Effector CD8-positive, alpha-beta T cell (primary cell): ENCODE data around the gene SCN2B.

Experiments used
- DNase-seq: peaks from one replicate; lab custom pipeline; 2025; lab: John Stamatoyannopoulos, UW

The SCN2B gene

DNA sequence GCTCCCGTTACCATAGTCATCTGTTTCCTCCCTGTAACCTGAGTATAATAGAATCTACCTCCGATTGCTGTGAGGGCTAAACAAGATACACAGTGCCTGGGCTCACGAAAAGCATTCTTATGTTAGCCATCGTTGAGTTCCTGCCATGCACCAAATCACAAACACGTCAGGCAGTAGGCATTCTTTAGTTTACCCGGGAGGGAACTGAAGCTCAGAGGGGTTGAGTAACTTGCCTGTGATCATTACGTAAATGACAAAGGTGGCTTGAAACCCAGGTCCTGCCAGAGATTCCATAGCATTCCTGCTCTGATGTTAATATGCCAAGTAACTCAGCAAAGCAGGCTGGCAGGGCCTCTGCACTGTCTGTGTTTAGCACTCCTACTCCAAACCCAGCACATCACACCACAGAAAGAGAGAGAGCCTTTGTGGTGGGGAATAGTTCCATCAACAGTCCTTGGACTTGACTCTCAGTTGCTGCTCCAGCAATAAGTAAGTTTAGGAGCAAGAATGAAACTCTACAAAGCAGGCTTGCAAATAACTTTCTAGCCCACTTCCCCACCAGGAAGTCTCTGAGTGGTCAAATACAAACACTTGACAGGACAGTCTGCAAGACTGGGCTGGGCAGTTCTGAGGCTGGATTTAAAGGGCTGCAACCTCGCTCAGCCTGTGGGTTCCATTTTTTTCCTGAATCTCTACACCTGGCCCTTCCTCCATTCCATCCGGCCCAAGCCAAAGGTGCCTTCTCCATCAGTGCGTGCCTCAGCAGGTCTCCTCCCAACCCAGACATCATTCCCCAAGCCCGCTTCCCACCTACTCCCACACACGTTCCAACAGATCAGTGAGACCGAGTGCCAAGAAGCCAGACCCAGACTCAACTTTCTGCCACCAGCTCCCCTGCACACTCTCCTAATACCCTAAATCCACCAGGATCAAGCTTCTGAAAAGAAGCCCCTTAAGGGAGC is 1.1 kb downstream of the SCN2B start:
- DNase-seq: no peak

DNA sequence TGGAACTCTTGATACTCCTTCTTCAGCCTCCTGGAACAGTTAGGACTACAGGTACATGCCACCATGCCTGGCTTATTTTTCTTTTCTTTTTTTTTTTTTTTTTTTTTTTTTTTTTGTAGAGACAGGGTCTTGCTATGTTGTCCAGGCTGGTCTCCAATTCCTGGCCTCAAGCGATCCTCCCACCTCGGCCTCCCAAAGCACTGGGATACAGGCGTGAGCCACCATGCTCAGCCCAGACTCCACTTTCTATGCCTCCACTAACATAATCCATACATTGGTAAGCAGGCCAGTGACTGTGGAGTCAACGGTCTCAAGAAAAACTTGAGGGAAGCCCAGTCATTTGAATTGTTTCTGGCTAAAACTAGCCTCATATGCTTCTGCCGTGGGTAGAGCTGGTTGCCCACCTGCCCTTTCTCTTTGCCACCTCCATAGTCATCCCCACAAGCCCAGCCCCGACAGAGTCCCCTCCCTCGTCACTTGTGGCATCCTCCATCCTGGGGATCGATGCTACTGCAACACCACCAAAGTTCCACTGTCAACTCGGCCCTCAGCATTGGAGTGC is 2.4 kb downstream of the SCN2B start:
- no peak for DNase-seq

DNA sequence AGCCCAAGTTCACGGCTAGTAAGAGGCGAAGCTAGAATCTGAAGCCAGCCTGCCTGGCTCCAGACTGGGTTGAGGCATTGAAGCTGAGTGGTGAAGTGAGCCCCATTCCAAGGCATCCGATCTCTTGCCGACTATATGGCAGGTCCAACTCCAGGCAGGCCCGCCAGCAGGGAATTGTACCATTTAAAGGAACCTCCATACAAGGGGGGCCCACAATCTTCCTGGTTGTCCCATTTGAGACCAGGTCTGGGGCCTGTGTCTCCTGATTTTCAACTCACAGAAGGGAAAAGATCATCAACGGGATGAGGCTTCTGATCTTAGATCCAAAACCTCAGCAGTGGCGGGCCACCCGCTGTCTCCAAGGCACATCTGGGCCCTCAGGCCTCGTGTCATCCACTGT is 4.1 kb downstream of the SCN2B start:
- no peak for DNase-seq

DNA sequence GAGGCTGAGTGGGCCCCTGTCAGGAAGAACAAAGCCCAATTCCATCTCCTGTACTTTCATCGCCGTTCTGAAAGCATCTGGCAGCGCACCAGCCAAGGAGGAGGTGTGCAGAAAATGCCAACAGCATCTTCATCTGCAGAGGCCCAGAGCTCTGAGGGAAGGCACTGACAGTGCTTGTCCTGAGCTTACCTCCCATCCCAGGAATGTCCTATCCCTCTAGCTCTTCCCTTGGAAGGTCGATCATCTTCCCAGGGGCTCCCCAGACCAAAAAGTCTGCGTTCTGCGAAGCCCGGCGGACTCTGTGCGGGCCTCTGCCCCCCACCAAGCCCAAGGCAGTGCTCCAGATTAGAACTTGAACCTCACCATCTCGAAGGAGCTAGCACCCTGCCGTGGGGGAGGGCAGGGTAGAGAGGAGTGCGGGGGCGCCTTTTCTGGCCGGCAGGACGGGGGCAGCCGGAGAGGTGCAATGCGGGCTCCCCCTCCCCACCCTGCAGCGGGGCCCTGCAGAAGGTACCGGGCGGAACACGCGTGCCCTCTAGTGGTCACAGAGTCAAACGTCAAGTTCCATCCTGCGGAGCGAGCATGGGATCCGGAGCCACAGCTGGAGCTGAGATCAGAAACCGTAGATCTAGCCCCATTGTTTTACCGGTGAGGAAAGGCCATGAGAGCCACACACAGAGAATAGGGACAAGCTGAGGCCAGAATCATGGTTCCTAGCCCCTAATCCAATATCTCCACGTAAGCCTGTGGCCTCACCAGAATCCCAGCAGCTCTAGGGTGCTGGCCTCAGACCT is 5.0 kb downstream of the SCN2B start:
- DNase-seq: peak; percentile 65

DNA sequence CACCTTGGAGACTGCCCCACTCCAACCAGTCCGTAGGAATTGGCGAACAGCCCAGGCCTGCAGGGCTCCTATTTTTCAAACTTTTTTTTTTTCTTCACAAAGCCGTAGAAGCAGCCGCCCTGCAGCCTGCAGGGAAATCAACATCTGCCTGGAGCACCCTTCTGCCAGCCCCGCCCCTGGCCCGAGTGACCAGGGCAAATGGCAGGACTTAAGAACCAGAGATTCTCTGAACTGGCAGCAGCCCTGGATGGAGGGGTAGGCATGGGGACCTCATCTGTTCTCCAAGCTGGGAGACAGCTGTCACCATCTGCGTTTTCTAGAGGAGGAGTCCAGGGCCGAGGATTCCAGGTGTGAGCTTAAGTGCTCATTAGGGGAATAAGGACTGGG is 5.6 kb downstream of the SCN2B start:
- DNase-seq: no peak

DNA sequence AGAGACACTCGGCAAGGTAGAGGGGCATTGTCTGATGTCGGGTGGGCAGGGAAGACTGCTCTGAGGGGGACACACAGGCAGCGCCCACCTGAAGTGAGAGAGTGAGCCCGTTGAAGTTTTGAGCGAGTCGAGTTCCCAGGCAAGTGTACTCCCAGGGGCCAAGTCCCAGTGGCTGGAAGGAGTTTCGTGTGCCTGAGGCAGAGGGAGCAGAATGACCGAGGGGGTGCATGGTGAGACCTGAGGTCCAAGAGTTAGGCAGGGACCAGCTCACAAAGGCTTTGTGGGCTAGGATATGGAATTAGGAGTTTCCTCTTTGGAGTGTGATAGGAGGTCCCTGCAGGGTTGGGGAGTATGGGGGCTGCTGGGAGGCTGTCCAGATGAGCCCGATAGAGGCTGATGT is 6.2 kb downstream of the SCN2B start:
- DNase-seq: no peak

DNA sequence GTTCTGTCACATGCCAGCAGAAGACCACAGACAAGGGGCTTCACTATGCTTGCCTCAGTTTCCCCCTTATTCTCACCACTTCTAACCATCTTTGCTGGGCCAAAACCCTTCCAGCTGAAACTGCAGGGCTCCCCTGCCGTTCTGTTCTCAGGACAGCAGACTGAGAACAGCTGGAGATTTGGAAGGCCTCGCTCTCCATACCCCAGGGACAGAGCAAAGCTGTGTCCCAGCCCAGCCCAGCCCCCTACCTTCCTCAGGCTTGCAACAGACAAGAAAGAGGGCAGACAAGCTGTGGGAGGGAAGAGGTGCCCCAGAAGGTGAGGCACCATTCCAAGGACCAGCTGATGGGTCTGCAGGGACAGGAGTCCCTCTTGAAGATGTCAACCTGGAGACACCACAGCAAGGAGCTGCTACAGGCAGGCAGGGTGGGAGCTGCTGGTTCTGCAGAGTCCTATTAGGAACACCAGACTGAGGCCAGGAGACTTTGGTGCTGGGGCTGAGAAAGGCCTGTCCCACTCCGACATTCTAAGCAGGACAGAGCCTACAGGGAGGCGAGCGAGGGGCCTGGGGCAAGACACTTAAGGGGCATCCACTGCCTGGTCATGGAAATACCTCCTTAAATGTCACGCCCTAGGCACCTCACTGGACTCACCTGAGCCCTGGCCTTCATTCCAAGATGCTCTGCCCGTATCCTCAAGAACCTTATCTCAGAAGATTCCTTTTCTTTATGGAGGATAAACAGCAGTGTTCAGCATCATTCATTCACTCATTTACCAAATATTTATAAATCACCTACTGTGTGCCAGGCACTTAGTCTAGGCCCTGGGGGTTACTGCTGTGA is 6.9 kb downstream of the SCN2B start:
- DNase-seq: no peak

DNA sequence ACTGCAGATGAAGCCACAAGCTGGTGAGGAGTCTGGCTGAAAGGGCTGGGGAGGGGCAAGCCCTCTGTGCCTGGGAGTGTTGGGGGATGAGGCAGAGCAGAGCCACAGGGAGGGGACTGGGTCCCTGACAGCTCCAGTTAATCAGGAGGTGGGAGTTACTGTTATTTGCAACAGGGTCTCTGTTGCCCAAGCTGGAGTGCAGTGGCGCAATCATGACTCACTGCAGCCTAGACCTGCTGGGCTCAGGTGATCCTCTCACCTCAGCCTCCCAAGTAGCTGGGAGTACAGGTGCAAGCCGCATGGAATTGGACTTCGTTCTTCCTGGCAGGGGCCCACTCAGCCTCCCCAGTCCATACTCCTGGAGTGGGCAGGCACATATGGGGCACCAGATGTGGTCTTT is 7.7 kb downstream of the SCN2B start:
- DNase-seq: no peak

DNA sequence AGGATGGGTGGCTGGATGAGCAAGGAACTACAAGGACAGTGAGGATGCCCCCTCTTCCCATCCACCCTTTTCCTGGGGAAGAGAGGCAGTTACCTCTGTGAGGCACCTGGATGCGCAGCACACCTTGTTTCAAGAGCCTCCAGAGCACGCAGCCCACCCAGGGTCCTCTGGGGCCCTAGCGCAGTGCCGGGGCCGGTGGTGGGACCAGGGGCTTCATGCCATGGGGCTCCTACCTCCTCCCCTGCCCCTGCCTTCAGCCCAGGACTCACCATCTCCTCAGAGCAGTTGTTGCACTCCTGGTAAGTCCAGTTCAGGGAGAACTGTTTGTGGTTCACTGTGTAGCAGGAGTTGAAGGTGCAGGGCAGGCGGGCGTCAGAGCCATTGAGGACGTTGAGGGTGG is 8.1 kb downstream of the SCN2B start:
- no peak for DNase-seq

DNA sequence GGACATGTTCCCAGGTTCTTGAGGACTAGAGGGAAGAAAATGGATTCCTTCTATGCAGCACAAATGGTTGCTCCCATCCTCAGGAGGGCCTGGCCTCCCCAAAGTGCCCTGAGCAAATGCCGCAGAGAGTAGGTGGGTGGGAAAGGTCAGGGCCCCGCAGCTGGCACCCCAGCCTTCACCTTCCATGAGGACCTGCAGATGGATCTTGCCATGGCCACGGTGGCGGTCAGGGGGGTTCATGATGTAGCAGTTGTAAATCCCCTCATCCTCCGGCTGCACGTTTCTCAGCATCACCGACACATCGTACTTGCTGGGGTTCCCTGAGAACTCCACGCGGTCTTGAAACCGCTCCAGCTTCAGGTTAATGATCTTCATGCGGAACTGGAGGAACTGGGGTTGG is 8.5 kb downstream of the SCN2B start:
- no peak for DNase-seq

DNA sequence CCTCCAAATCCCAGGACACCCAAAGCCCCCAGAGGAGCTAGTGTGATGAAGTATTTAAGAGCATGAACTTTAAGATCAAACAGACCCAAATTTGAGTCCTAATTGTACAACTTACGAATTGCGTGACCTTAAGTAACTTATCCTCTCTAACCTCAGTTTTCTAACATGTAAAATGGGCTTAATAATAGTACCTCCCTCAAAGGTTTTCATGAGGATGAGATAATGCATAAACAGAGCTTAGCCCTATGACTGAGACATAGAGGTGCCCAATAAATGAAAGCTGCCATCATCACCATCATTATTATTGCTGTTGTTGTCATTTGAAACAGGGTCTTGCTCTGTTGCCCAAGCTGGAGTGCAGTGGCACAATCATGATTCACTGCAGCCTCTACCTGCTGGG is 9.2 kb downstream of the SCN2B start:
- no peak for DNase-seq

DNA sequence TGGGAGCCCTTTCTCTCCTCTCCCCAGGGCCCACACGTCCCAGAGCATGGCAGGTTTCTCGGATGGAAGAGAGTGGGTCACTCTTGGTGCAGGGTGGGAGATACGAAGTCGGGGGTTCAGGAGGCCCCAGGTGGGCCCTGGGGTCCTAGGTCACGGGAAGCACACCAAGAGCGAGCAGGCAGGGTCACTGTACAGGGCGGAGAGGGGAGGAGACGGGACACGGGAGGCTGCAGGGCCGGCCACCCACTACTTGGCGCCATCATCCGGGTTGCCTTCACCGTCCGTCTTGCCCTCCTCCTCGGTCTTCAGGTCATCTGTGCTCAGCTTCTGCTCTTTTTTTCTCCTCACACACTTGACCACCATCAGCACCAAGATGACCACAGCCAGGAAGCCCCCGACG is 9.8 kb downstream of the SCN2B start:
- no peak for DNase-seq

DNA sequence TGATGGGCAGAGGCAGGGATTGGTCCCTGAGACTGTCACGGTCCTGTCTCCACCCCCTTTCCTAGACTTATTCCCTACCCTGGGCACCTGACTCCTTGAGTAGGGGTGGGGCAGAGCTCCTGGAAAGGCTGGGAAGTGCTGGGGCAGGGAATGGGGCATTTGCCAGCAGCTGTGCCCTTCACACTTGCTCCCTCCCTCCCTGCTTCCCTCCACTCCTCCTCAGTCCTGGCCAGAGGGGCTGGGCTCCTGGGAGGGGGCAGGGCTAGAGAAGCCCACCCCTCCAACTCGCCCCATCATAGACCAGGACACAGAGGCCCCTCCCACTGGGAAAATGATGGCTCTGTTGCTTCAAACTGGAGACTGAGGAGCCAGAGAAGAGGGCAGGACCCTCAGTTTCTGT is 11.6 kb downstream of the SCN2B start:
- no peak for DNase-seq

DNA sequence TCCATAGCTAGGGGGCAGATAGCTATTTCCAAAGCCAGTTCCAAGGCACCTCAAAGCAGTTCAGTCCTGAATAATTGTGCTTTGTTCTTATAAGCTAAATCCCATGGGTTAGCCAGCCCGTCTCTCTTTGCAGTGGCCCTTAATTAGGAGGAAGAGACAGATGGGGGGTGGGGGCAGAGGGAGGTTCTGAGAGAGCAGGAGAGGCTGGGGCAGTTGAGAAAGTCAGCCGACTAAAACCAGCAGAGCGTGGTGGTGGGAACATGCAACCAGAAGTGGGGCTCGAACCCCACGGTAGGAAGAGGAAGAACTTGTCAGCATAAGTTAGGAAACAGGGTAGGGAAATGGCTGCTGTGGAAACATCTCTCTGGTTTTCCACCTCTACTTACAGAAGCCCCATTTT is 12.9 kb downstream of the SCN2B start:
- DNase-seq: no peak

DNA sequence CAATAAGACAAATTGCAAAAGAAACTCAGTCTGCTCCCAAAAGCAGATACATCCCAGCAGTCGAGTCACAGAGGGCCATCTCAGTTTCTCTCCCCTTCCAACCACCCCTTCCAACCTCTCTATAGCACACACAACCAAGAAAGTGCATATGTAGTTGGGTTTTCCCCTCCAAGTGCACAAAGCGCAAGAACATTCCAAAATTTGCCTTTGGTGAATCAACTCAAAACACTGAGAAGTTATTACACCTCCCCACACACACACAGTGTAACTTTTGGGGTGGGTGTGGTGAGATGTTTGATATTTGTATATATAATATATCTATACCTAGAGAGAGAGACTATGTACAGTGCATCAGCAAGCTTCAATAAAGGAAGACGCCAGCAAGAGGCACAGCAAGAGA is 13.6 kb downstream of the SCN2B start:
- no peak for DNase-seq

DNA sequence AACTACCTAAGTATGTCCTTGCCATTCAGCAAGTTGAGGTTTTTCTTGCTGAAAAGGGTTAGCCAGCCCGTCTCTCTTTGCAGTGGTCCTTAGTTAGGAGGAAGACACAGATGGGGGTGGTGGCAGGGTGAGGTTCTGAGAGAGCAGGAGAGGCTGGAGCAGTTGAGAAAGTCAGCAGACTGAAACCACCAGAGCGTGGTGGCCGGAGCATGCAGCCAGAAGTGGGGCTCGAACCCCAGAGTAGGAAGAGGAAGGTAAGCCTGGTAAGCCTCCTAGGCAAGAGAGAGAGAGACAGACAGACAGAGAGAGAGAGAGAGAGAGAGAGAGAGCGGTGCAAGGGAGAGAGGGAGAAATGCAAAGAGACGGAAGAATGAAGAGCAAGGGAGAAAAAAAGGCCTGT is 14.7 kb downstream of the SCN2B start:
- DNase-seq: no peak

DNA sequence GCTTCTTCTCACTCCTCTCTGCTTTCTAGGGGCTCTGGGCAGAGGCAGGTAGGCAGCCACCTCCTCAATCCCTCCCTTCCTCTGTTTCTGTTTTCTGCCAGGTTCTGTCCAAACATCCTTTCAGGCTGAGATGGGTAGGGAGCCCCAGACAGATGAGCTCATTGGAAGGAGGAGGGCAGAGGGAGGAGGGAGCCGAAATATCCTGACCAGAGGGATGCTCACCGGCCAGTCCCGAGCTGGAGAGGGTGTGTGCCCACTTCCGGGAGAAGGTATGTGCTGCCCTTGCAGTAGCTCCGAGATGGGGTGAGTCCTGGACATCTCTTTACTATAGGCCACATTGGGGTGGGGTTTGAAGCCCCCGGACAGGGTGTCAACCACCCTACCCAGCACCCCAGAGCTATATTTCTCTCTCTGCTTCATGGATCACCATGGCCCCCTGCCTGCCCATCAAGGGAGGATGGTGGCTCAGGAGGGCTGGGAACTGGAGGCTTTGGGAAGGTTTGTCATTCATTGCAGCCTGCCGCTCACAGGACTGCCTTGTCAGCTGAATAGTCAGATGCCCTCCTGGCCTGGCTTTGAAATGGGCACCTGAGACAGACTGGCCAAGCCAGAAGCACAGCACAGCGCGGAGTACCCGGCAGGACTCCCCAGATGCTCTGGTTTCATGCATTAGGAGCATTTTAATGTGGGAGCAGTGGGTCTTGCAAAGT is 19.1 kb downstream of the SCN2B start:
- DNase-seq: no peak

DNA sequence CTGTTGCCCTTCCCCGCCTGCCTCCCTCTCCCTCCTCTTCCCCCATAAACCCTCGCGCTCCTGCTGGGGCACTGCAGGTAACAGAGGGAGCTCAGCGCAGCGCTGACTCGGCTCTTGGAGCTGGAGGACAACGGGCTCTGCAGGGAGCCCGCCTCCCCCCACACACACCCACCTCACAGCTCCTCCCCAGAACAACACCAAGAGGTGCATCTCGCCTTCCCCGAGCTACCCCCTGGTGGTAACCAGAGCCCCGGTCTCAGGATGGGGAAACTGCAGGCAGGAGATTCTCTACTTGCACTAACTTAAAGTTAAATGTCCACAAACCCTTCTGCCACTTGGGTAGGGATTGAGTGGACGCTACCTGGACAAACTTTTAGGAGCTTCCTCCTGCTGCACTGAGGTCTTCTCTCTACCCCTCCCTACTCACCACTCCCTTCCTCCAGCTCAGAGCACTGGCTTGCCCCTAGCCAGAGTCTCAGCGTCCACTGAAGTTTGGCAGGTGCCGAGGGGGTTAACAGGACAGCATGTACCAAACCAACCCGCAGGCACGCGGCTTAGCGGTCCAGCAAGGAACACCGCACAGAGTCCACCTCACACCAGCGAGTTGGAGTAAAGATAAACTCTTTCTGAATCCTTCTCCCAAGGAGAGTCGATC is 19.8 kb downstream of the SCN2B start:
- DNase-seq: peak; percentile 6

DNA sequence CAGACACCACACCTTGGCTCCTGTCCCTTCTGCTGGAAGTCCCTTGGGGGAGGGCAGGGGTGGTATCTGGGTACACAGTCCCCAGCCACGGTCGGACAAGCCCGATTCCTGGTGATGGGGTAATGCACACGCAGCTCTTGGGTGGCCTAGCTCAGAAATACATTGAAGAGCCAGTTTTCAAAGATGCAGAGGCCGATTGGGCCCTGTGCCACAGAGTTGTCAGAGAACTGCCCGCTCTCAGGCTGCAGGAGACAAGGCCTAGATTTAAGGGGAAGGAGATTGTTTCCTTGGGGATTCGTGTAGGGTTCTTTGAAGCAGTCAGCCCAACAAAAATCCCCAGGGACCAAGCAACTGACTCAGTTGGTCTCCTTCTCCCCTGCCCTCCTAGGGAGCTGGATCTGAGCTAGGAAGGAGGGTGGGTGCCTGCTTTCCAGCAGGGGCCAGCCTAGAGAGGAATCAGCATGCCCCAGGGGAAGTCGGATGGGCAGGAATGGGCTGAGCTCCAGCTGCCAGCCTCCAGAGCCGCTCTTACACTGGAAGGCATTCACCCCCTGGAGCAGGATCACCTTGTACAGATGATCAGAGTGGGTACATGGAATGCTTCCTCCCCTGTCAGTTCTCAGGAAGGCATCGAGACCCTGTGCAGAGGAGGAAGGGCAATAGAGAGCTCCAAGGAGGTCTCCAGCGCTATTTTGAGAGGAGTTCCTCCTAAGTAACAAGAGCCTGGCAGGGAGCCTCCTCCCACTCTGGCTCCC is 20.5 kb downstream of the SCN2B start:
- DNase-seq: no peak

DNA sequence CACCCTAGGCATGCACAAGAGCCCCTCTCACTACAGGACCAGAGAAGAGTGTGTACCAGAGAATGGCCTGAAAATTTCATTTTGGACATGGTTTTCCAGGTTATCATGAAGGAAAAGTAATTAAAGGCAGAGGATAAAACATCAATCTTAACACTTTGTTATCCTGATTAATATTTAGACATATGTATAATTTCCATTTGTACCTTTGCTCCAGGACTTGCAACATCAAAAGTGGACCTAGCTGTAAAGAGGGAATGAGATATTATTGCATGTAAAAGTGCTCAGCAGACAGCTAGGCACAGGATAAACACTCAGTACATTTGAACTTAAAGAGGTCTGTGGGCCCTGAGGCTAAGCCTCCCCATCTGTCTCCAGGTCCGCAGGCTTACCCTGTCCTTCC is 21.8 kb downstream of the SCN2B start:
- no peak for DNase-seq
